Psoas muscle (tissue), 8 donors: Measurements from ENCODE around the gene NTRK3. TPM values are rescaled to one million over a fixed set of nuclear protein-coding genes. Genes with fewer than 3 reads are reported as not detected.

Source experiments
- ATAC-seq, 4 donors: fragments of 200-7000 bp; cut with Tn5 transposase; one replicate each; pipeline ENCODE4 v1.9.1; 2020; ENCODE audit warnings: moderate library complexity in 3 of 4, mild to moderate bottlenecking in 2 of 4
- DNase-seq, 2 donors: peaks; one replicate each; pipeline ENCODE4 v3.0.0-alpha.2; 2020
- H3K27ac ChIP-seq: fragments of 200-600 bp; one replicate; pipeline ENCODE4 v1.8.0; 2022
- H3K27me3 ChIP-seq, 3 donors: fragments of 200-600 bp in 1 of 3; one replicate each; pipeline versions ENCODE4 v1.6.1 to v1.8.0; 2013 to 2022; ENCODE audit warnings: low read length in 2 of 3, mild to moderate bottlenecking in 2 of 3, moderate library complexity in 1 of 3; ENCODE audit not compliant: insufficient read depth in 3 of 3
- H3K36me3 ChIP-seq, 2 donors: fragments of 200-600 bp in 1 of 2; one replicate each; pipeline versions ENCODE4 v1.6.1 to v1.8.0; 2013 to 2022; ENCODE audit warnings: low read depth in 1 of 2, mild to moderate bottlenecking in 1 of 2, moderate library complexity in 1 of 2; ENCODE audit not compliant: insufficient read depth in 1 of 2
- H3K4me1 ChIP-seq: fragments of 200-600 bp; one replicate; pipeline ENCODE4 v1.8.0; 2022
- H3K4me3 ChIP-seq: fragments of 200-600 bp; one replicate; pipeline ENCODE4 v1.8.0; 2022; ENCODE audit warnings: mild to moderate bottlenecking
- H3K9me3 ChIP-seq: fragments of 200-600 bp; one replicate; pipeline ENCODE4 v1.8.0; 2022
- WGBS, 3 donors: extraction: QIAGEN DNeasy Blood & Tissue Kit; methylation state at CpG; one replicate each; pipeline versions ENCODE4 v1.1.6 to v1.1.7; 2013; 5-methylcytosine and 5-hydroxymethylcytosine counted together
- intact Hi-C, 2 donors: fragments of 100-400 bp; cut with DNase I; formaldehyde crosslinking; loops; one replicate each; pipeline versions ENCODE4 v1.11.0 to v1.14.2; 2022
- polyA plus RNA-seq, 3 donors: library from polyadenylated mRNA; stranded (reverse); fragments of 200-250 nt; gene quantifications; one replicate each; pipeline ENCODE4 v1.2.3, GENCODE V29; 2013
- total RNA-seq, 4 donors: library from RNA; stranded (reverse); fragmentation: NEBNext Ultra II Directional in 2 of 4; extraction: Animal tissue kit (Norgen Biotek cat#: 25700) in 2 of 4; gene quantifications; one replicate each; pipeline versions ENCODE4 v1.2.1 to v1.2.4, GENCODE V29; 2021 to 2023
- TF ChIP-seq, protein P1 (sequence below): fragments of 200-600 bp; IDR thresholded peaks from one replicate; pipeline ENCODE4 v1.8.0; 2022; ENCODE audit warnings: antibody characterized with exemption
- donor health status: healthy with polysubstance abuse.
- donor health status: DM: no; HTN: no; CAD: no; lungs with moderate emphysema.
- donor health status: Bipolar disorder and iron deficiency.
- donor health status: healthy.
- donor health status: DM: yes; HTN: yes; CAD: no.
- donor health status: DM: no; HTN: no; CAD: no.
- donor health status: DM: no; HTN: no; CAD: no.
- donor health status: DM: yes; HTN: yes; CAD: no.

The NTRK3 gene
- total and polyA plus RNA-seq, 7 donors, result 0.17 to 1.7 (median 0.57) TPM

DNA sequence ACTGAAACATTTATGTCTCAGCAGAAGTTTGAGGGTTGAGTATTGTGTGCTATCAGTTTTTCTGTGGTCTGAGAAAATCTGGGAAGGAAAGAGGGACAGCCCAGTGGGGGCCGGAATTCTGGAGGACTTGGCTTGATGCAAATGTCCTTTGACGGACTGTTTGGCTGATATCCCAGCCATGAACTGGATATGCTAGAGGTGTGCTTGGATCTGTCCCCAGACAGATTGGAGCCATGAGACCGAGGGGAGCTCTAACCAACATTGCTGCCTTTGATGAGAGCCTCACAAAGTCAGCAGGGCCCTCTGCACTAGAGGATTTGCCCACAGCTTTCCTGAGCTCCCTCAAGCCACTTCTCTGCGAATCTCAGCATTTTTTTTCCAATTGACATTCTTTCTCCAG lies 405.6 kb downstream of the NTRK3 start:
- Histone ChIP-seq H3K9me3 (no peaks in the 10 kb centered on the region), H3K4me1 (no peaks in the 10 kb centered on the region), H3K27ac (no peak overlapping the region), H3K4me3 (no peak overlapping the region), H3K36me3 (no peaks in the 10 kb centered on the region), H3K27me3 (no peaks in the 10 kb centered on the region)
- ATAC-seq (no peak), DNase-seq (no peak)
- 27 to 35% (median 33%) methylated on average over 4 of the region's 4 CpGs for WGBS, 3 donors
- intact Hi-C loops, result no loop called here
- TF ChIP-seq, protein P1, sequence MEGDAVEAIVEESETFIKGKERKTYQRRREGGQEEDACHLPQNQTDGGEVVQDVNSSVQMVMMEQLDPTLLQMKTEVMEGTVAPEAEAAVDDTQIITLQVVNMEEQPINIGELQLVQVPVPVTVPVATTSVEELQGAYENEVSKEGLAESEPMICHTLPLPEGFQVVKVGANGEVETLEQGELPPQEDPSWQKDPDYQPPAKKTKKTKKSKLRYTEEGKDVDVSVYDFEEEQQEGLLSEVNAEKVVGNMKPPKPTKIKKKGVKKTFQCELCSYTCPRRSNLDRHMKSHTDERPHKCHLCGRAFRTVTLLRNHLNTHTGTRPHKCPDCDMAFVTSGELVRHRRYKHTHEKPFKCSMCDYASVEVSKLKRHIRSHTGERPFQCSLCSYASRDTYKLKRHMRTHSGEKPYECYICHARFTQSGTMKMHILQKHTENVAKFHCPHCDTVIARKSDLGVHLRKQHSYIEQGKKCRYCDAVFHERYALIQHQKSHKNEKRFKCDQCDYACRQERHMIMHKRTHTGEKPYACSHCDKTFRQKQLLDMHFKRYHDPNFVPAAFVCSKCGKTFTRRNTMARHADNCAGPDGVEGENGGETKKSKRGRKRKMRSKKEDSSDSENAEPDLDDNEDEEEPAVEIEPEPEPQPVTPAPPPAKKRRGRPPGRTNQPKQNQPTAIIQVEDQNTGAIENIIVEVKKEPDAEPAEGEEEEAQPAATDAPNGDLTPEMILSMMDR, result no peak

DNA sequence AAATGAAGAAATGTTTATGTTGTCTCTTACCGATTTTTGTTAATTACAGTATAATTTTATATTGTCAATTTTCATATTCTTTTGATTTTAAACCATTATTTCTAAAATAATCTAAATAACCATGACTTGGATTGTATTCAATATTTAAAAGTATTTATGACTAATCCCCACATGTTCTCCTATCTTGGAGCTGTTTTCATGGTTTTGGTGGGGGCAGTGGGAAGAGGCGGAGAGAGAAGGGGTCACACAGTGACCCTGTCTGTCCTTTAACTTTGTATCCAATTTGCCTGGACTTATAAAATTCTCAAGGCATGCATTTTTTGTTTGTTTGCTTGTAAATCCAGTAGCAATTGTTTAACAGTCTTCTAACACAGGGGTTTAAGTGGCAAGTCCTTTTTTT lies 407.4 kb downstream of the NTRK3 start:
- DNase-seq (no peak), ATAC-seq (no peak)
- Histone ChIP-seq H3K9me3 (no peaks in the 10 kb centered on the region), H3K36me3 (no peaks in the 10 kb centered on the region), H3K27me3 (no peaks in the 10 kb centered on the region), H3K4me3 (no peak overlapping the region), H3K27ac (no peak overlapping the region), H3K4me1 (no peaks in the 10 kb centered on the region)
- TF ChIP-seq, protein P1, result no peak
- intact Hi-C loops, result no loop called here
- 82 to 89% (median 83%) methylated on average over 2 of the region's 2 CpGs for WGBS, 3 donors

DNA sequence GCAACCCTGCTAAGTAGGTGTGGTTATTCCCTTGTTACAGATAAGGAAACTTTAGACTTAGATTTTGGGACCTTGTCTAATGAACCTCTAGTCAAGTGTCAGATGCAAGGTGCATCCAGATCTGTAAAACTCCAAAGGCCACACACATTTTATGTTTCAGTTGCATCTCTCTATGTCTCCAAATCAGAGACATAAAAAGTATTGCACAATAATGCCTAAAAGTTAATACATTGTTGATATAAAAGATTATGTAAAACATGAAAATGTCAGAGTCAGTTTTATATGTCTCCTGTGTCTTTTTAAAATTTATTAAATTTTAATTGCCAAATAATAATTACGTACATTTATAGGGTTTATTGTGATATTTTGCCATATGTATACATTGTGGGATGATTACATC lies 408.5 kb downstream of the NTRK3 start:
- TF ChIP-seq, protein P1, result no peak
- Histone ChIP-seq H3K36me3 (no peaks in the 10 kb centered on the region), H3K27me3 (no peaks in the 10 kb centered on the region), H3K4me3 (no peak overlapping the region), H3K9me3 (no peaks in the 10 kb centered on the region), H3K27ac (no peak overlapping the region), H3K4me1 (no peaks in the 10 kb centered on the region)
- intact Hi-C loops, result no loop called here
- ATAC-seq (no peak), DNase-seq (no peak)
- WGBS, 3 donors, result 81 to 95% (median 85%) methylated on average over 1 of the region's 1 CpG

DNA sequence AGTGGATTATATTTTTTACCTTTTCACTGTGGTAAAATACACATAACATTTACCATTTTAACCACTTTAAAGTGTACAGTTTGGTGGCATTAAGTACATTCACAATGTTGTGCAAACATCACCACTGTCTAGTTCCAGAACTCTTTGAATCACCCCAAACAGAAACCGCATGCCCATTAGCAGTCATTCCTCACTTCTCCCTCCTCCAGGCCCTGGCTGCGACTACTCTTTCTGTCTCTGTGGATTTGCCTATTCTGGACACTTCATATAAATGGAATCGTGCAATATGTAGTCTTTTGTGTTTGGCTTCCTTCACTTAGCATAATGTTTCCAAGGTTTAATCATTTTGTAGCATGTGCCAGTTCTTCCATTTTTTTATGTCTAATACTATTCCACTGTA lies 409.8 kb downstream of the NTRK3 start:
- TF ChIP-seq, protein P1, result no peak
- no peaks in the 10 kb centered on the region for H3K9me3 ChIP-seq
- ATAC-seq, result no peak
- no peaks in the 10 kb centered on the region for H3K27me3 ChIP-seq
- H3K36me3 ChIP-seq, result no peaks in the 10 kb centered on the region
- no peak overlapping the region for H3K27ac ChIP-seq
- H3K4me3 ChIP-seq, result no peak overlapping the region
- no peaks in the 10 kb centered on the region for H3K4me1 ChIP-seq
- no peak for DNase-seq
- 54 to 72% (median 63%) methylated on average over 3 of the region's 3 CpGs for WGBS, 3 donors
- intact Hi-C loops, result no loop called here

DNA sequence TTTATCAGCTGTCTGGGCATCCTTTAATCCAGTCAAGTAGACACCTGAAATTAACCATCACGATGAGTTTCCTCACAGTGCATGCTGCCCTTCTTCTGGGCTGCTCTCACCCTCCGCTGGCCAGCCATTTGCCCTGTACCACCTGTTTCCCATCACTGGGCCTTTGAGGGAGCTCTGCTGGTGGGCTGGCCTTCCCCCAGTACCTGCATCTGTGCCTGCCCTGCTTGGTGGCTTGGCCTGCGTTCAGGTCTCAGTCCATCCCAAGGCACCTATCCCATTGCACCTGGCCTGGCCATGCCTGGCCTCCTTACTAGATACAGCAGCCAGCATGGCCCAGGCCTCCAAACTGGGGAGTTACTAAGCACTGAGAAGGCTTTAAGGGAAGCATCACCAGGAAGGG lies 413.2 kb downstream of the NTRK3 start:
- WGBS, 3 donors, result 89 to 97% (median 93%) methylated on average over 3 of the region's 3 CpGs
- Histone ChIP-seq H3K27me3 (no peaks in the 10 kb centered on the region), H3K4me3 (no peak overlapping the region), H3K4me1 (no peaks in the 10 kb centered on the region), H3K9me3 (no peaks in the 10 kb centered on the region), H3K27ac (no peak overlapping the region), H3K36me3 (no peaks in the 10 kb centered on the region)
- intact Hi-C loops, result no loop called here
- DNase-seq, result no peak
- TF ChIP-seq, protein P1, result no peak
- no peak for ATAC-seq
